Natural killer cell (primary cell): ENCODE data around the gene DDX56. TPM values are rescaled to one million over a fixed set of nuclear protein-coding genes. Genes with fewer than 3 reads are reported as not detected.

ENCODE experiments used
- ATAC-seq, 3 donors: fragments of 150-1000 bp in 2 of 3; fragments of 200-7000 bp in 1 of 3; cut with Tn5 transposase; 1 replicate in 1 of 3; 2 replicates in 2 of 3; pipeline ENCODE4 v1.10.0; 2021; ENCODE audit warnings: mild to moderate bottlenecking in 2 of 3, moderate library complexity in 2 of 3
- DNase-seq, 2 donors: peaks; one replicate each; pipeline versions ENCODE4 v3.0.0 to v3.0.0-alpha.2; 2013 to 2021; ENCODE audit warnings: mixed read lengths in 1 of 2
- H3K27ac ChIP-seq: one replicate; pipeline ENCODE4 v1.5.1; 2013; ENCODE audit warnings: mild to moderate bottlenecking, low read length
- H3K27me3 ChIP-seq: one replicate; pipeline ENCODE4 v1.6.1; 2013; ENCODE audit warnings: low read length; ENCODE audit not compliant: control insufficient read depth, insufficient read depth
- H3K36me3 ChIP-seq: one replicate; pipeline ENCODE4 v1.6.1; 2013; ENCODE audit warnings: low read length; ENCODE audit not compliant: control insufficient read depth, insufficient read depth
- H3K4me1 ChIP-seq: one replicate; pipeline ENCODE4 v1.6.1; 2013; ENCODE audit warnings: low read length; ENCODE audit not compliant: control insufficient read depth, insufficient read depth
- H3K4me3 ChIP-seq: one replicate; pipeline ENCODE4 v1.5.1; 2013; ENCODE audit warnings: low read length
- H3K9me3 ChIP-seq: one replicate; pipeline ENCODE4 v1.6.1; 2013; ENCODE audit warnings: low read length; ENCODE audit not compliant: control insufficient read depth, insufficient read depth
- H3K27ac Mint-ChIP-seq, 2 donors: one replicate each; pipeline ENCODE4 v1.8.0; 2022; ENCODE audit warnings: mild to moderate bottlenecking in 2 of 2, mixed read lengths in 2 of 2, moderate library complexity in 1 of 2
- H3K27me3 Mint-ChIP-seq, 2 donors: one replicate each; pipeline ENCODE4 v1.8.0; 2022; ENCODE audit warnings: low read depth in 2 of 2, mixed read lengths in 2 of 2
- H3K36me3 Mint-ChIP-seq: one replicate; pipeline ENCODE4 v1.8.0; 2022; ENCODE audit warnings: mixed read lengths
- H3K4me1 Mint-ChIP-seq, 2 donors: one replicate each; pipeline ENCODE4 v1.8.0; 2022; ENCODE audit warnings: mixed read lengths in 2 of 2
- H3K4me3 Mint-ChIP-seq: one replicate; pipeline ENCODE4 v1.8.0; 2022; ENCODE audit warnings: mild to moderate bottlenecking, moderate library complexity, mixed read lengths
- H3K9me3 Mint-ChIP-seq, 2 donors: one replicate each; pipeline ENCODE4 v1.8.0; 2022; ENCODE audit warnings: mixed read lengths in 2 of 2
- CTCF ChIP-seq: fragments of 200-600 bp; IDR thresholded peaks from one replicate; pipeline ENCODE4 v1.8.0; 2022; ENCODE audit warnings: antibody characterized with exemption
- WGBS: methylation state at CpG from one replicate; pipeline ENCODE4 v1.1.7; 2013; ENCODE audit warnings: missing lambda C conversion rate; ENCODE audit not compliant: insufficient coverage; 5-methylcytosine and 5-hydroxymethylcytosine counted together
- intact Hi-C: fragments of 100-400 bp; cut with micrococcal nuclease; formaldehyde crosslinking; loops from one replicate; pipeline ENCODE4 v1.14.2; 2022
- total RNA-seq, 4 donors: library from RNA; stranded (reverse); fragments of 120-200 nt in 1 of 4; gene quantifications; one replicate each; pipeline versions ENCODE4 v1.2.3 to v1.2.4, GENCODE V29; 2013 to 2022

The DDX56 gene
- total RNA-seq, 3 donors from 2014 or later (not counting 1 experiment from before 2014, with no cell fraction given), result 67.8 to 85.5 (median 84.5) TPM

- TF ChIP-seq CTCF, result no peak
- Histone ChIP-seq H3K4me3 (no peak overlapping the region), H3K27me3 (no peaks in the 10 kb centered on the region), H3K27ac (no peak overlapping the region), H3K4me1 (no peaks in the 10 kb centered on the region), H3K36me3 (no peaks in the 10 kb centered on the region), H3K9me3 (no peaks in the 10 kb centered on the region)
- no peak overlapping the region for H3K27ac Mint-ChIP-seq
- no peak overlapping the region for H3K4me3 Mint-ChIP-seq
- ATAC-seq (no peak), DNase-seq (no peak)
- no peaks in the 10 kb centered on the region for H3K36me3 Mint-ChIP-seq
- no peaks in the 10 kb centered on the region for H3K4me1 Mint-ChIP-seq
- no peaks in the 10 kb centered on the region for H3K9me3 Mint-ChIP-seq
- peaks cover 3 to 4% of the 10 kb centered on the region in 2 donors for H3K27me3 Mint-ChIP-seq
- 93% methylated on average over 8 of the region's 8 CpGs for WGBS
- intact Hi-C loops, result no loop called here
Observed at GRCh38 chr7:44517175-44517574, 56.5 kb downstream of the DDX56 start.

Other genes starting within 250 kb of the DDX56 start
- gene CAMK2B, start 248.3 kb downstream of the DDX56 start, total RNA-seq, result under 1 TPM in 1 of 3 donors, not detected in 2; 0.70 TPM
- gene NUDCD3, start 83.2 kb downstream of the DDX56 start, total RNA-seq, result 10 to 100 TPM; 50.1 to 79.9 (median 68.7) TPM
- gene NPC1L1, start 32.6 kb downstream of the DDX56 start, total RNA-seq, result under 1 TPM in 2 of 3 donors, not detected in 1; 0.10 to 0.16 TPM
- gene TMED4, start 8.3 kb upstream of the DDX56 start, total RNA-seq, result 100 to 1,000 TPM in 1 of 3 donors, 10 to 100 TPM in 2; 93.1 to 101 (median 94.1) TPM
- 10 to 100 TPM; 69.2 to 86.7 (median 81.4) TPM for gene OGDH, start 32.7 kb upstream of the DDX56 start, total RNA-seq
- 100 to 1,000 TPM; 152 to 170 (median 167) TPM for gene ZMIZ2, start 174.9 kb upstream of the DDX56 start, total RNA-seq
- 100 to 1,000 TPM; 701 to 727 (median 718) TPM for gene PPIA, start 222.8 kb upstream of the DDX56 start, total RNA-seq